HG03354 (cell line): ENCODE measurements around the gene TSGA10.
"Not testable (repeated sequence)": the region's sequence is repeated elsewhere in the genome, so short reads cannot be mapped to it uniquely, and the experiment has no call there.

ENCODE experiments used
- ATAC-seq: cut with Tn5 transposase; IDR thresholded peaks from one replicate; pipeline ENCODE4 v1.9.1; 2021; ENCODE audit warnings: mild to moderate bottlenecking; ENCODE audit not compliant: unreplicated experiment, poor library complexity, severe bottlenecking

Gene TSGA10

GRCh38 chr2:99154643-99155536, at the start of gene TSGA10, which contains the start of gene LIPT1:
Gene TSGA10 (minus strand): TSS chr2:99154942. CDS start chr2:99109439, 45,503 bp downstream.
Gene LIPT1 (plus strand): TSS chr2:99154967. CDS start chr2:99161958, 6,991 bp downstream.
- ATAC-seq: peak; percentile 97

GRCh38 chr2:99201959-99202678, 47.4 kb upstream of the TSGA10 start:
- no peak for ATAC-seq

GRCh38 chr2:99200076-99200800, 45.5 kb upstream of the TSGA10 start:
- ATAC-seq: no peak

- ATAC-seq: no peak
Observed at GRCh38 chr2:99198103-99198841, 43.5 kb upstream of the TSGA10 start.

- ATAC-seq: not testable (repeated sequence)
Observed at GRCh38 chr2:99192364-99192763, 37.6 kb upstream of the TSGA10 start.

- ATAC-seq: no peak
Observed at GRCh38 chr2:99190548-99190947, 35.8 kb upstream of the TSGA10 start.

- ATAC-seq: no peak
Observed at GRCh38 chr2:99188357-99188756, 33.6 kb upstream of the TSGA10 start.

GRCh38 chr2:99187011-99187410, 32.3 kb upstream of the TSGA10 start:
- ATAC-seq: no peak

- ATAC-seq: no peak
Observed at GRCh38 chr2:99184811-99185210, 30.1 kb upstream of the TSGA10 start.

GRCh38 chr2:99183025-99183424, 28.3 kb upstream of the TSGA10 start:
- ATAC-seq: no peak

GRCh38 chr2:99181624-99182000, 26.9 kb upstream of the TSGA10 start:
- no peak for ATAC-seq

GRCh38 chr2:99180755-99181623, 26.2 kb upstream of the TSGA10 start, which contains the start of the genes MITD1 and MRPL30:
Gene MITD1 (minus strand): TSS chr2:99181058. CDS start chr2:99180981, 77 bp downstream.
Gene MRPL30 (plus strand): TSS chr2:99181184. CDS start chr2:99186204, 5,020 bp downstream.
- ATAC-seq: peak; percentile 96

- ATAC-seq: no peak
Observed at GRCh38 chr2:99171377-99172140, 16.8 kb upstream of the TSGA10 start.

GRCh38 chr2:99169534-99169933, 14.8 kb upstream of the TSGA10 start:
- ATAC-seq: peak; percentile 50

GRCh38 chr2:99166218-99166617, 11.5 kb upstream of the TSGA10 start:
- ATAC-seq: no peak

- ATAC-seq: no peak
Observed at GRCh38 chr2:99159594-99159993, 4.9 kb upstream of the TSGA10 start.

GRCh38 chr2:99158599-99158998, 3.9 kb upstream of the TSGA10 start:
- ATAC-seq: no peak

GRCh38 chr2:99156891-99157290, 2.1 kb upstream of the TSGA10 start:
- ATAC-seq: no peak
